ENCODE data around the gene CLPTM1L. TPM values are rescaled to one million over a fixed set of nuclear protein-coding genes. Genes with fewer than 3 reads are reported as not detected.
"Not testable (repeated sequence)": the region's sequence is repeated elsewhere in the genome, so short reads cannot be mapped to it uniquely, and the experiment has no call there.

The CLPTM1L gene
- total RNA-seq, 2 donors from 2014 or later, result 70.5 to 80.9 TPM

GRCh38 chr5:1375871-1376810 lies 31.2 kb upstream of the CLPTM1L start:
- ATAC-seq (no peak), DNase-seq (no peak)
- no peaks in the 10 kb centered on the region for H3K9me3 ChIP-seq (ENCODE audit: control insufficient read depth, low read length, poor library complexity, severe bottlenecking)
- no peak overlapping the region for H3K4me3 Mint-ChIP-seq
- H3K36me3 Mint-ChIP-seq (ENCODE audit: low read depth), result no peaks in the 10 kb centered on the region
- H3K27me3 Mint-ChIP-seq, result no peaks in the 10 kb centered on the region
- H3K4me1 Mint-ChIP-seq, result peaks cover 4% of the 10 kb centered on the region
- H3K27ac Mint-ChIP-seq, result no peak overlapping the region

DNA sequence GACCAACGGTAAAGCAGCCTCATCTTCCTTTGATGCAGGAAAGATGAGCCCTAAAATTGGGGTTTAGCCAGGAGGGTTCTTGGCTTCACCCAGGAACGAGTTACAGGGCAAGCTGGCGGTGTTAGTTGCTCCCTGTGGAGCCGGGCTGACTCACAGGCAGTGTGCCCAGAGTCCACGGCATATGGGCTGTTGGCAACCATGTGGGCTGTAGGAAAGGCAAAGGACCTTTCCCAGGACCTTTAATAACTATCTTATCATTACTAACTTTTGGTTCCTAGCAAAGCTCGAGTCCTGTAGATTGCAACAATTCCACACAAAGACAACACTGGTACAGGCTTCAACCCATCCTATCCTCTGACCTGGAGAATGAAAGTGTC lies 29.8 kb upstream of the CLPTM1L start:
- DNase-seq (no peak), ATAC-seq (no peak)
- Mint-ChIP-seq H3K27me3 (no peaks in the 10 kb centered on the region), H3K36me3 (ENCODE audit: low read depth) (no peaks in the 10 kb centered on the region), H3K27ac (no peak overlapping the region), H3K4me1 (peaks cover 3% of the 10 kb centered on the region), H3K4me3 (no peak overlapping the region)
- H3K9me3 ChIP-seq (ENCODE audit: control insufficient read depth, low read length, poor library complexity, severe bottlenecking), result no peaks in the 10 kb centered on the region

DNA sequence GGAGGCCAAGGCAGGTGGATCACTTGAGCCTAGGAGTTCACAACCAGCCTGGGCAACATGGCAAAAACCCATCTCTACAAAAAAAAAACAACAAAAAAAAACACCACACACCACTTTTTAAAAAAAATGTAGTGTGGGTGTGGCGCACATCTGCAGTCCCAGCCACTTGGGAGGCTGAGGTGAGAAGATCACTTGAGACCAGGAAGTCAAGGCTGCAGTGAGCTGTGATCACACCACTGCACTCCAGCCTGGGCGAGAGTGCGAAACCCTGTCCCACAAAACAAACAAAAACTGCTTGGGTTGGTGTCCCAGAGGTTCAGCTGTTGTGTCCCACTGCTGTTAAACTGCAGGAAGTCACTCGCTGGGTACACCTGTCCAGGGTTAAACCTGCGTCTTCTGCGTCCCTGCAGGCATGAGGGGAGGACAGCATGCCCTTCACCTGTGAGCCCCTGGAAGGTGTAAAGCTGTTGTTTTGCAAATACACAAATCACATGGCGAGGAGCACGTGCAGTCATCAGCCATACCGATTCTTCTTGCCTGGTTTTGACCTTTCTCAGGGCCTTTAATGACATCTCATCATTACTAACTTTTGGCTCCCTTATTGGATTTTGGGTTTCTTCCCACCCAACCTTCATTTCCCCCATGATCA lies 29.3 kb upstream of the CLPTM1L start:
- H3K4me1 Mint-ChIP-seq, result peaks cover 4% of the 10 kb centered on the region

GRCh38 chr5:1371972-1372342 lies 27.1 kb upstream of the CLPTM1L start:
- not testable (repeated sequence) for H3K27me3 Mint-ChIP-seq; H3K4me1 Mint-ChIP-seq; H3K4me3 Mint-ChIP-seq; ATAC-seq; H3K9me3 ChIP-seq (ENCODE audit: control insufficient read depth, low read length, poor library complexity, severe bottlenecking); H3K36me3 Mint-ChIP-seq (ENCODE audit: low read depth); DNase-seq; H3K27ac Mint-ChIP-seq

More for the DNA sequence above, 29.3 kb upstream of the CLPTM1L start:
- no peaks in the 10 kb centered on the region for H3K36me3 Mint-ChIP-seq (ENCODE audit: low read depth)
- no peak overlapping the region for H3K27ac Mint-ChIP-seq
- no peaks in the 10 kb centered on the region for H3K9me3 ChIP-seq (ENCODE audit: control insufficient read depth, low read length, poor library complexity, severe bottlenecking)
- H3K27me3 Mint-ChIP-seq, result no peaks in the 10 kb centered on the region
- ATAC-seq, result no peak
- H3K4me3 Mint-ChIP-seq, result no peak overlapping the region
- DNase-seq, result no peak

DNA sequence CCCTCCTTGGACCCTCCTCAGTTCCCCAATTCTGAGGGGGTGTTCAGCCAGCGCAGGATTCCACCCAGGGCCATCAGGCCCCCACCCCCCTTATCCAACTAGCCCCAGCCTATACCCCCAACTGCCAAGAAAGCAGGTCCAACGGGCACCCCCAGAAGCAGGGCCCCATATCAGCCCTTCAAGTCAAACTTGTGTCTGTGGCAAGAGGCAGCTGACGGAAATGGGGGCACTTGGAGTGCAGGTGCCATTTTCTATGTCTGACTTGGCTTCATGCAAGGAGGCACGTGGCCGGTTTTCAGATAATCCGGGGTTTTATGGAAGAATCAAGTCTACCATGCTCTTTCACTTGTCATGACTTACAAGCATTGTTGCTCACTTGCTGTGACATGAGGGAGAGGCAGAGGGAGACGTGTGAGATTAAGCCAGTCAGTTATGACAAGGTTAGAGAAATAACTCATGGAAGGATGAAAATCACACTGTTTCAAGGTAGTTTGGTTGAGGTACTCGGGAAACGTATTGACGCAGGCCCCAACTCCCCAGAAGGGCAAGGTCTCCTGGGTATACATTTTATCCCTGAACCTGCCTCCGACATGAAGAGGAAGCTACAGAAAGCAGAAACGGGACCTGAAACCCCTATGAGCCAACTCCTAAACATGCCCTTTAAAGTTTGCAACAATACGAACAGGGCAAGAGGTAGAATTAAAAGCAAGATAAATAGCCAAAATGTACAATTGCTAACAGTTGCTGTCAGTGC lies 26.5 kb upstream of the CLPTM1L start:
- ATAC-seq, result peak; percentile 52
- no peak overlapping the region for H3K4me3 Mint-ChIP-seq
- H3K27ac Mint-ChIP-seq, result no peak overlapping the region
- no peak for DNase-seq
- H3K4me1 Mint-ChIP-seq, result peaks cover 2% of the 10 kb centered on the region
- H3K36me3 Mint-ChIP-seq (ENCODE audit: low read depth), result no peaks in the 10 kb centered on the region
- H3K27me3 Mint-ChIP-seq, result no peaks in the 10 kb centered on the region
- H3K9me3 ChIP-seq (ENCODE audit: control insufficient read depth, low read length, poor library complexity, severe bottlenecking), result no peaks in the 10 kb centered on the region

DNA sequence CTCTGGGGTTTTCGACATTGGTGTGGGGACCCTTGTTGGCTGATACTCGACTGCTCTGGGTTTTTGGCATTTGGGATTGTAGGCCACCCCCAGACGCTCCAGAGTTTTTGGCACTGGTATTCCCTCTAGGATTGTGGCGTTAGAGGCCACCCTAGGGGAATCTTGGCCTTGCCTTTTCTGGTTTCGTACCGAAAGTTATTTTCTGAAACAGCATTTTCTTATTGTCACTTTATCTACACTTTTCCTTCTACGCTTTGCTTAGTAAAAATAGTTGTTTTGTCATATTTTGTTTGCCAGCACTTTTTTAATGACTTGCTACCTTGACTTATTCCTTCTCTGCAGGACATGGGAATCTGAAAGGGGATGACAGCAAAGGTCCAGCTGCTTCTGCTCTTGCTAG lies 25.1 kb upstream of the CLPTM1L start:
- Mint-ChIP-seq H3K4me1 (peaks cover 2% of the 10 kb centered on the region), H3K4me3 (no peak overlapping the region), H3K27me3 (no peaks in the 10 kb centered on the region), H3K36me3 (ENCODE audit: low read depth) (no peaks in the 10 kb centered on the region), H3K27ac (no peak overlapping the region)
- DNase-seq, result no peak
- H3K9me3 ChIP-seq (ENCODE audit: control insufficient read depth, low read length, poor library complexity, severe bottlenecking), result no peaks in the 10 kb centered on the region
- ATAC-seq, result no peak

DNA sequence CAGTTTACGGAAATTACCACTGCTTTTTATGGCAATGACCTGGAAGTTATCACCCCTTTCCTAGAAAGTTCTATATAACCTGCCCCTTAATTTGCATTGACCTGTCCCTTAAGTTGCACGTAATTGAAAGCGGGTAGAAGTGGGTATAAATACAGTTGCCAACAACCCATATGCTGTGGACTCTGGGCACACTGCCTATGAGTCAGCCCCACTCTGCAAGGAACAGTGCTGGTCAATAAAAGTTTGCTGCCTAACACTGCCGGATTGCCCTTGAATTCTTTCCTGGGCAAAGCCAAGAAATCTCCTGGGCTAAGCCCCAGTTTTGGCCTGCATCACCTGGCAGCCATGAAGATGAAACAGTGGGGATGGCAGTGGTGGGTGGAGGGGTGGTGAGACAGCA lies 23.9 kb upstream of the CLPTM1L start:
- no peaks in the 10 kb centered on the region for H3K9me3 ChIP-seq (ENCODE audit: control insufficient read depth, low read length, poor library complexity, severe bottlenecking)
- Mint-ChIP-seq H3K36me3 (ENCODE audit: low read depth) (no peaks in the 10 kb centered on the region), H3K27ac (no peak overlapping the region), H3K4me3 (no peak overlapping the region), H3K27me3 (peaks cover 11% of the 10 kb centered on the region), H3K4me1 (peaks cover 2% of the 10 kb centered on the region)
- no peak for DNase-seq
- no peak for ATAC-seq

GRCh38 chr5:1368236-1368635 lies 23.3 kb upstream of the CLPTM1L start:
- Mint-ChIP-seq H3K27me3 (peaks cover 16% of the 10 kb centered on the region), H3K36me3 (ENCODE audit: low read depth) (no peaks in the 10 kb centered on the region), H3K27ac (no peak overlapping the region), H3K4me3 (no peak overlapping the region), H3K4me1 (peaks cover 2% of the 10 kb centered on the region)
- ATAC-seq (no peak), DNase-seq (no peak)
- no peaks in the 10 kb centered on the region for H3K9me3 ChIP-seq (ENCODE audit: control insufficient read depth, low read length, poor library complexity, severe bottlenecking)

DNA sequence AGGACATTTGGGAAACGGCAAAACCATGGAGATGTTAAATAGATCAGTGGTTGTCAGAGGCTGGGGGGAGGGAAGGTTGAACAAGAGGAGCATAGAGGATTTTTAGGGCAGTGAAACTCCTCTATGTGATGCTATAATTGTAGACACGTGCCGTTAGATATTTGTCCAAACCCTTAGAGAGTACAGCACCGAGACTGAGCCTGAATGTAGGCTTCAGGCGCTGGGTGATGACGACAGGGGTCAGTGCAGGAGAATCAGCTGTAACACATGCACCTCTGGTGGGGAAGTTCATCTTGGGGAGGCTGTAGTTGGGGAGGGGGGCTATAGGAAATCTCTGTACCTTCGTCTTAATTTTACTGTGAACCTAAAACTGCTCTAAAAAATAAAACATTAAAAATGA lies 22.2 kb upstream of the CLPTM1L start:
- Mint-ChIP-seq H3K4me1 (peaks cover 2% of the 10 kb centered on the region), H3K4me3 (no peak overlapping the region), H3K36me3 (ENCODE audit: low read depth) (no peaks in the 10 kb centered on the region), H3K27me3 (peaks cover 27% of the 10 kb centered on the region), H3K27ac (no peak overlapping the region)
- no peak for ATAC-seq
- no peak for DNase-seq
- H3K9me3 ChIP-seq (ENCODE audit: control insufficient read depth, low read length, poor library complexity, severe bottlenecking), result no peaks in the 10 kb centered on the region

DNA sequence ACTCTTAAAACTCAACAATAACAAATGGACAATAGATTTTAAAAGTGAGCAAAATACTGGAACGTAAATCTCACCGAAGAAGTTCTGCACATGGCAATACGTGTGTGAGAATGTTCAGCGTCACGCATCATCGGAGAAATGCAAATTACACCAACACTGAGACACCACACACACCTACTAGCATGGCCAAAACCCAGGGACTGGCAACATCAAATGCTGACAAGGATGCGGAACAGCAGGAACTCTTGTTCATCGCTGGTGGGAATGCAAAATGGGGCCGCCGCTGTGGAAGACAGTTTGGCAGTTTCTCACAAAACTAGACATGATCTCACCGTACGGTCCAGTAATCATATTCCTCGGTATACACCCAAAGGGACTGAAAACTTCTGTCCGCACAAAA lies 21.6 kb upstream of the CLPTM1L start:
- Mint-ChIP-seq H3K27me3 (peaks cover 31% of the 10 kb centered on the region), H3K4me1 (peaks cover 2% of the 10 kb centered on the region), H3K27ac (no peak overlapping the region), H3K4me3 (no peak overlapping the region), H3K36me3 (ENCODE audit: low read depth) (no peaks in the 10 kb centered on the region)
- no peaks in the 10 kb centered on the region for H3K9me3 ChIP-seq (ENCODE audit: control insufficient read depth, low read length, poor library complexity, severe bottlenecking)
- no peak for ATAC-seq
- DNase-seq, result no peak

- Mint-ChIP-seq H3K27me3 (peaks cover 31% of the 10 kb centered on the region), H3K4me3 (no peak overlapping the region), H3K27ac (peak overlapping the region; percentile 53), H3K4me1 (no peaks in the 10 kb centered on the region), H3K36me3 (ENCODE audit: low read depth) (no peaks in the 10 kb centered on the region)
- no peaks in the 10 kb centered on the region for H3K9me3 ChIP-seq (ENCODE audit: control insufficient read depth, low read length, poor library complexity, severe bottlenecking)
- ATAC-seq, result no peak
- DNase-seq, result no peak
These were observed 19.3 kb upstream of the CLPTM1L start for GRCh38 chr5:1364211-1364610.

GRCh38 chr5:1363581-1363980 lies 18.7 kb upstream of the CLPTM1L start:
- no peaks in the 10 kb centered on the region for H3K36me3 Mint-ChIP-seq (ENCODE audit: low read depth)
- DNase-seq (no peak), ATAC-seq (no peak)
- H3K27ac Mint-ChIP-seq, result peak overlapping the region; percentile 53
- no peak overlapping the region for H3K4me3 Mint-ChIP-seq
- H3K27me3 Mint-ChIP-seq, result peaks cover 31% of the 10 kb centered on the region
- no peaks in the 10 kb centered on the region for H3K4me1 Mint-ChIP-seq
- no peaks in the 10 kb centered on the region for H3K9me3 ChIP-seq (ENCODE audit: control insufficient read depth, low read length, poor library complexity, severe bottlenecking)

- H3K27me3 Mint-ChIP-seq, result peaks cover 35% of the 10 kb centered on the region
- H3K4me1 Mint-ChIP-seq, result no peaks in the 10 kb centered on the region
- no peak for ATAC-seq
- H3K4me3 Mint-ChIP-seq, result no peak overlapping the region
- no peak for DNase-seq
- no peaks in the 10 kb centered on the region for H3K9me3 ChIP-seq (ENCODE audit: control insufficient read depth, low read length, poor library complexity, severe bottlenecking)
- no peak overlapping the region for H3K27ac Mint-ChIP-seq
- no peaks in the 10 kb centered on the region for H3K36me3 Mint-ChIP-seq (ENCODE audit: low read depth)
These were observed 18.3 kb upstream of the CLPTM1L start for GRCh38 chr5:1363160-1363559.

All from T-helper 17 cell (primary cell).